ENCODE measurements around the gene GSTM2.
A peak's percentile ranks its signal among the peaks of the same experiment; 100 is the strongest.

The GSTM2 gene

GRCh38 chr1:109716121-109716520 lies 48.3 kb downstream of the GSTM2 start:
- DNase-seq (ENCODE audit: low spot score): no peak

- DNase-seq (ENCODE audit: low spot score): no peak
Measured at GRCh38 chr1:109716570-109717090, 48.8 kb downstream of the GSTM2 start.

GRCh38 chr1:109717729-109718128 lies 49.9 kb downstream of the GSTM2 start:
- DNase-seq (ENCODE audit: low spot score): no peak

- DNase-seq (ENCODE audit: low spot score): no peak
Measured at GRCh38 chr1:109718495-109718894, 50.6 kb downstream of the GSTM2 start.

- DNase-seq (ENCODE audit: low spot score): no peak
Measured at GRCh38 chr1:109719337-109719837, 51.5 kb downstream of the GSTM2 start.

GRCh38 chr1:109721042-109721441 lies 53.2 kb downstream of the GSTM2 start:
- DNase-seq (ENCODE audit: low spot score): no peak

- no peak for DNase-seq (ENCODE audit: low spot score)
Measured at GRCh38 chr1:109721971-109722370, 54.1 kb downstream of the GSTM2 start.

- peak; percentile 11 for DNase-seq (ENCODE audit: low spot score)
Measured at GRCh38 chr1:109722908-109723691, 55.2 kb downstream of the GSTM2 start.
